Dendritic cell treated with granulocyte-macrophage colony-stimulating factor and Interleukin-4, amounts not matched to agents 40 ng/mL and 50 ng/mL, for 4 days (primary cell): ENCODE results near the gene GRN.
"Not testable (repeated sequence)": the region's sequence is repeated elsewhere in the genome, so short reads cannot be mapped to it uniquely, and the experiment has no call there.

Source experiments
- H3K27ac Mint-ChIP-seq: one replicate; pipeline ENCODE4 v1.8.0; 2022; ENCODE audit warnings: mild to moderate bottlenecking, mixed read lengths
- H3K27me3 Mint-ChIP-seq: one replicate; pipeline ENCODE4 v1.8.0; 2022; ENCODE audit warnings: mild to moderate bottlenecking, mixed read lengths
- H3K36me3 Mint-ChIP-seq: one replicate; pipeline ENCODE4 v1.8.0; 2022; ENCODE audit warnings: low read depth, mixed read lengths
- H3K4me1 Mint-ChIP-seq: one replicate; pipeline ENCODE4 v1.8.0; 2022; ENCODE audit warnings: low read depth, mixed read lengths
- H3K4me3 Mint-ChIP-seq: one replicate; pipeline ENCODE4 v1.8.0; 2022; ENCODE audit warnings: mild to moderate bottlenecking, moderate library complexity, mixed read lengths
- H3K9me3 Mint-ChIP-seq: one replicate; pipeline ENCODE4 v1.8.0; 2022; ENCODE audit warnings: mixed read lengths
- intact Hi-C: fragments of 100-400 bp; cut with micrococcal nuclease; formaldehyde crosslinking; loops from one replicate; pipeline ENCODE4 v1.15.0; 2022

GRN gene

GRCh38 chr17:44382917-44383316 is 37.8 kb downstream of the GRN start:
- H3K4me3 Mint-ChIP-seq, result no peak overlapping the region
- no peaks in the 10 kb centered on the region for H3K36me3 Mint-ChIP-seq
- intact Hi-C loops, result no loop called here
- H3K4me1 Mint-ChIP-seq, result peaks cover 21% of the 10 kb centered on the region
- no peak overlapping the region for H3K27ac Mint-ChIP-seq
- peaks cover 57% of the 10 kb centered on the region for H3K27me3 Mint-ChIP-seq
- no peaks in the 10 kb centered on the region for H3K9me3 Mint-ChIP-seq

DNA sequence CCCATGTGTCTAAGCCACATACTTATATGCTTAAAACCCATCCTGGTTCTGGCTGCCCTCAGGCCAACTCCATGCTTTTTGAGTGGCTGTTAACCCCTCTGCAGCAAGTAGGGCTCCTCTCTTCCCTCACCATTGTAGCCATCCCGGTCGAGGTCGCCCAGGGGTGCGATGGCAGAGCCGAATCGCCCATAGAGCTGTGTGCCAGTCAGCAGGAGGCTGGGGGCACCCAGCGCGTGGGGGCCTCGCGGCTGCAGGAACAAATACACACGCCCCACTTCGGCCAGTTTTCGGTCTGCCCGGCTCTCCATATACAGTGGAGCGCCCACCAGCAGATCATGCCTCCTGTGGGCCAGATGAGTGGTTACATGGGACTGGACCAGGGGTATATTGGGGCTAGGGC is 38.3 kb downstream of the GRN start:
- Mint-ChIP-seq H3K36me3 (no peaks in the 10 kb centered on the region), H3K4me3 (no peak overlapping the region), H3K27ac (no peak overlapping the region), H3K4me1 (peaks cover 21% of the 10 kb centered on the region), H3K9me3 (no peaks in the 10 kb centered on the region), H3K27me3 (peaks cover 57% of the 10 kb centered on the region)
- intact Hi-C loops, result no loop called here

DNA sequence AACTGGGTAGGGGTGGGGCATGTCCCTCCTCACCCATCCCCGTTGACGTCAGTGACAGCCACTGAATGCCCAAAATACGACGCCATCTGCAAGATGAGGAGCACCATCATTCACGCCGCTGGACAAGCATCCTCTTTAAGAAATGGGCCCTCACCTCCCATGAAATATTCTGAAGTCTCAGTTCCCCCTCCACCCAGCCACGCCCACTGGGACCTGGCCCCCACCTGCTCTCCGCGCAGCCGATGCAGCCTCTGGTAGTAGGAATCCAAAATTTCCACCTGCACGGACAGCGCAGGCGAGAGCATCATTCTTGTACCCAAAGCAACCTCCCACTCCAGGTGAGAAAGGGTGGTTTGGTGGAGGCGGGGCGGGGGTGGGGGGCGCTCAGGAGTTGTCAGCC is 38.8 kb downstream of the GRN start:
- no peaks in the 10 kb centered on the region for H3K9me3 Mint-ChIP-seq
- H3K27me3 Mint-ChIP-seq, result peaks cover 55% of the 10 kb centered on the region
- no peaks in the 10 kb centered on the region for H3K36me3 Mint-ChIP-seq
- H3K27ac Mint-ChIP-seq, result no peak overlapping the region
- intact Hi-C loops, result no loop called here
- H3K4me3 Mint-ChIP-seq, result no peak overlapping the region
- H3K4me1 Mint-ChIP-seq, result peaks cover 21% of the 10 kb centered on the region

- Mint-ChIP-seq H3K4me1 (peaks cover 26% of the 10 kb centered on the region), H3K27ac (no peak overlapping the region), H3K9me3 (no peaks in the 10 kb centered on the region), H3K36me3 (no peaks in the 10 kb centered on the region), H3K4me3 (peak overlapping the region; percentile 80), H3K27me3 (peaks cover 55% of the 10 kb centered on the region)
- intact Hi-C loops, result no loop called here
Measured at GRCh38 chr17:44384281-44384822, 39.2 kb downstream of the GRN start.

DNA sequence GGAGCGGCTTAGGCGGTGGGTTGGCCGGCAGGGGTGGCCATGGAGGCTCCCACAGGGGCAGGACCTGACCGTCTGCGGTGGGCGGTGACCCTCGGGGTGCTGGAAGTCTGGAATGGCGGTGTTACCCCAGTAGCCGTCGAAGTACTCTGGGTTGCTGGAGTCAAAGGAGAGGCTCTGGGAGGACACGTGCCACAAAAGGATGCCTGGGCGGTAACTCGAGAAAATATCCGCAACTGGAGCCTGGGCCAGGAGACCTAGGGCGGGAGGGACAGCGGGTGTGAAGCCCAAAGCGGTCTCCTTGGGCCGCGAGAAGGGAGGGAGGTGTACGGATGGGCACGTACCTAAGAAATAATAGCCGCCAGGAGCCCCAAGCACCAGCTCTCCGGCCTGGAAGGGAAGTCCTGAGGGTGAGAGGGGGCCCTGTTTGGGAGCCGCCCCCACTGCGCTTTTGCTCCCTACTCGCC is 39.8 kb downstream of the GRN start:
- Mint-ChIP-seq H3K27ac (peak overlapping the region; percentile 21), H3K4me3 (peak overlapping the region; percentile 80)
- intact Hi-C loops, result no loop called here

GRCh38 chr17:44385287-44386181 is 40.4 kb downstream of the GRN start:
- peaks cover 55% of the 10 kb centered on the region for H3K27me3 Mint-ChIP-seq
- H3K27ac Mint-ChIP-seq, result peak overlapping the region; percentile 21
- no peaks in the 10 kb centered on the region for H3K36me3 Mint-ChIP-seq
- peak overlapping the region; percentile 80 for H3K4me3 Mint-ChIP-seq
- intact Hi-C loops, result no loop called here
- no peaks in the 10 kb centered on the region for H3K9me3 Mint-ChIP-seq
- H3K4me1 Mint-ChIP-seq, result peaks cover 38% of the 10 kb centered on the region

More for the DNA sequence above, 39.8 kb downstream of the GRN start:
- Mint-ChIP-seq H3K9me3 (no peaks in the 10 kb centered on the region), H3K36me3 (no peaks in the 10 kb centered on the region), H3K27me3 (peaks cover 56% of the 10 kb centered on the region), H3K4me1 (peaks cover 31% of the 10 kb centered on the region)

- H3K36me3 Mint-ChIP-seq, result no peaks in the 10 kb centered on the region
- H3K27ac Mint-ChIP-seq, result peak overlapping the region; percentile 21
Measured at GRCh38 chr17:44386182-44386525, 41.1 kb downstream of the GRN start.

DNA sequence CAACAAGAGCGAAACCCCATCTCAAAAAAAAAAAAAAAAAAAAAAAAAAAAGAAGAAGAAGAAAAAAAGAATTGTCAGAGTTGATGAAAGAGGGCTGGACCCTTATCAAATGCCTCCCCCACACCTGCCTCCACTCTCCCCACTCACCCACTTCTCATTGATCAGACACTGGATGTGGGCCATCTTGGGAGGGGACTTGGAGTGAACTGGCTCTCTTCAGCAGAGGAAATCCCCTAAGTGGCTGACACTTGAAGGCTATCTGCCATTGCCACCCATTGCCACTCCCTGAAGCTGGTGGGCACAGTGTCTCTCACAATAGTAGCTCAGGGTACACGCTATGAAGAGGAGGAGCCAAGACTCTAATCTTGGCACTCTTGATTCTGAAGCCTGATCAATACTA is 42.7 kb downstream of the GRN start:
- H3K9me3 Mint-ChIP-seq, result no peaks in the 10 kb centered on the region
- no peaks in the 10 kb centered on the region for H3K36me3 Mint-ChIP-seq
- H3K27ac Mint-ChIP-seq, result no peak overlapping the region
- no peak overlapping the region for H3K4me3 Mint-ChIP-seq
- H3K4me1 Mint-ChIP-seq, result peaks cover 27% of the 10 kb centered on the region
- H3K27me3 Mint-ChIP-seq, result peaks cover 43% of the 10 kb centered on the region
- intact Hi-C loops, result no loop called here

More at GRCh38 chr17:44386182-44386525, 41.1 kb downstream of the GRN start:
- no peaks in the 10 kb centered on the region for H3K9me3 Mint-ChIP-seq
- peak overlapping the region; percentile 80 for H3K4me3 Mint-ChIP-seq
- H3K4me1 Mint-ChIP-seq, result peaks cover 39% of the 10 kb centered on the region
- intact Hi-C loops, result no loop called here
- peaks cover 55% of the 10 kb centered on the region for H3K27me3 Mint-ChIP-seq

DNA sequence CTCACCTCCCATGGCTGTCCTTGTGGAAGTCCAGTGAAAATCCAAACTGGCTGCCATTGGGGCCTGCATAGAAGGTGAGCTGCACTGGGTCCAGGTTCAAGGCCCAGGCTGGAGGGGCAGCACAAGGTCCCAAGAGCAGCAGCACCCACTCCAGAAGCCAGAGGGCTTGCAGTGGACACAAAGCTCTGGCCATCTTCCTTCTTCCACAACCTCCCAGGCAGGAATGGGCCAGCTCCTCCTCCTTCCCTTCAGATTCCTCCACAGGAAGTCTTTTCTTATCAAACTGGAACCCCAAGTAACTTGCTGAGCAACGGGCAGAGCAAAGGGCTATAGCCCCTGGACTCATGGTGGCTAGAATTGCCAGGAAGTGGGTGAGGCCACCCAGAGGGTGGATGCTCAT is 44.2 kb downstream of the GRN start, which contains the start of gene ITGA2B:
Gene ITGA2B (minus strand): TSS at position 369 of the 400 bp plus-strand sequence. CDS start 176 bp downstream, at position 193.
- H3K36me3 Mint-ChIP-seq, result no peaks in the 10 kb centered on the region
- peaks cover 29% of the 10 kb centered on the region for H3K27me3 Mint-ChIP-seq
- intact Hi-C loops, result no loop called here
- H3K4me1 Mint-ChIP-seq, result peaks cover 27% of the 10 kb centered on the region
- H3K27ac Mint-ChIP-seq, result peak within 1 kb of the TSS; percentile 44
- no peaks in the 10 kb centered on the region for H3K9me3 Mint-ChIP-seq
- no peak within 1 kb of the TSS for H3K4me3 Mint-ChIP-seq

- Mint-ChIP-seq H3K4me3 (no peak overlapping the region), H3K27me3 (peaks cover 25% of the 10 kb centered on the region), H3K27ac (peak overlapping the region; percentile 44), H3K36me3 (no peaks in the 10 kb centered on the region), H3K4me1 (peaks cover 22% of the 10 kb centered on the region), H3K9me3 (no peaks in the 10 kb centered on the region)
- intact Hi-C loops, result no loop called here
Measured at GRCh38 chr17:44389723-44390202, 44.7 kb downstream of the GRN start.

GRCh38 chr17:44390250-44390870 is 45.3 kb downstream of the GRN start:
- Mint-ChIP-seq H3K4me1 (peaks cover 18% of the 10 kb centered on the region), H3K4me3 (no peak overlapping the region), H3K27ac (peak overlapping the region; percentile 44), H3K27me3 (peaks cover 20% of the 10 kb centered on the region), H3K36me3 (no peaks in the 10 kb centered on the region), H3K9me3 (no peaks in the 10 kb centered on the region)
- intact Hi-C loops, result no loop called here

DNA sequence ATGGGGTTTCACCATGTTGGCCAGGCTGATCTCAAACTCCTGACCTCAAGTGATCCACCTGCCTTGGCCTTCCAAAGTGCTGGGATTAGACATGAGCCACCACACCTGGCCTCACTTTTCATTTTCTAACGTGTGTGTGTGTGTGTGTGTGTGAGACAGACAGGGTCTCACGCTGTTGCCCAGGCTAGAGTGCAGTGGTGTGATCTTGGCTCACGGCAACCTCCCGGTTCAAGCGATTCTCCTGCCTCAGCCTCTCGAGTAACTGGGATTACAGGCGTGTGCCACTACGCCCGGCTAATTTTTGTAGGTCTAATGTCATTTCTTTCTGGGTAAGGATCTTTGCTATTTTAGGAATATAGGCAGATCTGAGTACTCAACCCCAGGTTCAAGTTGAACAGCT is 49.0 kb downstream of the GRN start:
- H3K9me3 Mint-ChIP-seq, H3K4me3 Mint-ChIP-seq, intact Hi-C loops, H3K27ac Mint-ChIP-seq, H3K27me3 Mint-ChIP-seq: not testable (repeated sequence)
- peaks cover 25% of the 10 kb centered on the region for H3K36me3 Mint-ChIP-seq
- peaks cover 15% of the 10 kb centered on the region for H3K4me1 Mint-ChIP-seq

GRCh38 chr17:44394833-44395232 is 49.7 kb downstream of the GRN start:
- H3K36me3 Mint-ChIP-seq, result peaks cover 32% of the 10 kb centered on the region
- no peaks in the 10 kb centered on the region for H3K27me3 Mint-ChIP-seq
- peaks cover 8% of the 10 kb centered on the region for H3K4me1 Mint-ChIP-seq
- no peaks in the 10 kb centered on the region for H3K9me3 Mint-ChIP-seq
- intact Hi-C loops, result no loop called here
- H3K4me3 Mint-ChIP-seq, result no peak overlapping the region
- H3K27ac Mint-ChIP-seq, result no peak overlapping the region

- H3K36me3 Mint-ChIP-seq, result peaks cover 51% of the 10 kb centered on the region
- no peaks in the 10 kb centered on the region for H3K4me1 Mint-ChIP-seq
- intact Hi-C loops, result no loop called here
- no peaks in the 10 kb centered on the region for H3K9me3 Mint-ChIP-seq
- H3K4me3 Mint-ChIP-seq, result no peak overlapping the region
- no peaks in the 10 kb centered on the region for H3K27me3 Mint-ChIP-seq
- no peak overlapping the region for H3K27ac Mint-ChIP-seq
Measured at GRCh38 chr17:44396946-44397345, 51.8 kb downstream of the GRN start.
